ENCODE results near the gene IRF2BPL. TPM values are rescaled to one million over a fixed set of nuclear protein-coding genes. Genes with fewer than 3 reads are reported as not detected.

IRF2BPL gene
- total and polyA plus RNA-seq, 2 of the 8 experiments (the other 6 are each of a cell fraction or from before 2014, with no cell fraction given) = 18.8 to 57.0 TPM

- Histone ChIP-seq H3K9ac (replicated peaks in 1 of 4; ENCODE audit: extremely low read depth in 1 of 4, low read depth in 3 of 4, low read length in 3 of 4) (no peak overlapping the region; a peak in 1 of 7 replicates), H2BK120ac (replicated peaks; ENCODE audit: low read depth, low read length) (no peak overlapping the region), H2BK15ac (ENCODE audit: low read length) (no peak overlapping the region; the same call in 1 of the 2 replicates), H3K4me1 (replicated peaks in 1 of 4; ENCODE audit: control insufficient read depth in 3 of 4, insufficient read depth in 4 of 4, low read length in 3 of 4) (peaks cover 8 to 23% (median 13%) of the 10 kb centered on the region in 4 experiments), H2AK5ac (ENCODE audit: low read depth, low read length) (no peak overlapping the region), H3K36me3 (ENCODE audit: control insufficient read depth in 2 of 4, insufficient read depth in 4 of 4, low read length in 3 of 4) (no peaks in the 10 kb centered on the region), H2BK12ac (ENCODE audit: low read depth, low read length) (0 out of 2 replicates have a peak overlapping the region, but pooled peaks have one; percentile 60), H3K4me3 (ENCODE audit: extremely low read depth in 1 of 4, insufficient read depth in 2 of 4, low read depth in 3 of 4, low read length in 4 of 4) (0 out of 8 replicates have a peak overlapping the region, but pooled peaks of 1 of the 4 experiments have one; percentile 1), H3K23me2 (ENCODE audit: low read depth, low read length) (no peaks in the 10 kb centered on the region), H4K8ac (ENCODE audit: extremely low read depth, insufficient read depth, low read length) (no peak overlapping the region), H4K5ac (ENCODE audit: insufficient read length, low read depth, low read length) (no peak overlapping the region), H3K4me2 (ENCODE audit: insufficient read depth in 1 of 2, low read depth in 2 of 2, low read length in 2 of 2) (peak overlapping the region in 1 of 2 experiments; percentile 44; a peak in 2 of 4 replicates), H4K20me1 (replicated peaks in 1 of 2; ENCODE audit: control insufficient read depth in 1 of 2, insufficient read depth in 2 of 2, low read length in 2 of 2) (no peaks in the 10 kb centered on the region), H3K14ac (ENCODE audit: insufficient read length) (no peak overlapping the region), H3K9me3 (ENCODE audit: insufficient read depth in 2 of 2, low read depth in 1 of 2, low read length in 1 of 2) (no peaks in the 10 kb centered on the region), H3K79me2 (ENCODE audit: control insufficient read depth in 1 of 2, insufficient read depth in 2 of 2, low read length in 2 of 2) (no peaks in the 10 kb centered on the region), H3K27me3 (replicated peaks in 1 of 4; ENCODE audit: control insufficient read depth in 3 of 4, extremely low read depth in 1 of 4, insufficient read depth in 3 of 4, low read length in 3 of 4) (no peaks in the 10 kb centered on the region), H3K27ac (ENCODE audit: low read depth, low read length) (no peak overlapping the region), H3K23ac (ENCODE audit: insufficient read length) (no peak overlapping the region), H3K4ac (replicated peaks; ENCODE audit: insufficient read length, low read depth, low read length) (no peak overlapping the region), H4K91ac (replicated peaks; ENCODE audit: insufficient read length, low read length) (no peak overlapping the region), H3K56ac (replicated peaks; ENCODE audit: insufficient read length, low read depth, low read length) (no peak overlapping the region), H3K18ac (ENCODE audit: extremely low read depth, low read length) (no peak overlapping the region; the same call in 1 of the 2 replicates), H3K79me1 (ENCODE audit: low read depth, low read length) (no peaks in the 10 kb centered on the region), H2AFZ (ENCODE audit: low read length) (peak overlapping the region; percentile 47; the same call in 1 of the 2 replicates), H2BK5ac (ENCODE audit: low read depth, low read length) (peak overlapping the region; percentile 60), H2BK20ac (ENCODE audit: low read length) (0 out of 2 replicates have a peak overlapping the region, but pooled peaks have one; percentile 40)
- ChIA-PET POLR2A (ENCODE audit: partially characterized antibody) (interaction anchor here (1.1 to 1.8 kb wide), 6 partner anchors 9 to 44 kb away, joined by 3 to 6 read pairs (median 4); partner anchors contain the start of gene IRF2BPL), CTCF (ENCODE audit: partially characterized antibody) (interaction anchor here (0.6 to 4.9 kb wide), 15 partner anchors 8 to 167 kb away, joined by 3 to 28 read pairs (median 4); no protein-coding TSS in a partner anchor)
- 47% methylated on average over 4 of the region's 4 CpGs; no CpG with 5 or more reads in 1 of the 2 experiments for WGBS, 2 experiments (ENCODE audit: extremely low coverage in 1 of 2, insufficient coverage in 1 of 2, insufficient read length in 1 of 2, insufficient replicate concordance in 2 of 2, low coverage in 1 of 2, low lambda C conversion rate in 2 of 2, missing lambda C conversion rate in 1 of 2)
- DNase-seq (ENCODE audit: low read depth in 1 of 2, low spot score in 2 of 2) (peak in 1 of 2 experiments; percentile 47), FAIRE-seq (no peak)
- TF ChIP-seq TEAD4 (IDR thresholded peaks at IDR 0.05; ENCODE audit: low read depth, low read length) = no peak
- no peak for TF ChIP-seq SIN3A (conservative IDR thresholded peaks at IDR 0.05 in 1 of 2, IDR thresholded peaks at IDR 0.05 in 1 of 2; ENCODE audit: low read depth in 1 of 2, low read length in 2 of 2)
- no peak for TF ChIP-seq POU5F1 (IDR thresholded peaks at IDR 0.05; ENCODE audit: low read depth, low read length)
- no peak for TF ChIP-seq SUZ12 (IDR thresholded peaks at IDR 0.05; ENCODE audit: low read length)
- TF ChIP-seq EZH2 (IDR thresholded peaks at IDR 0.05; ENCODE audit: low read depth, low read length, severe bottlenecking) = no peak
- no peak for TF ChIP-seq CEBPB (IDR thresholded peaks at IDR 0.05; ENCODE audit: low read depth, low read length)
These were observed 44.2 kb downstream of the IRF2BPL start for GRCh38 chr14:76984297-76984696.
